ENCODE measurements around the gene TDRD10. TPM values are rescaled to one million over a fixed set of nuclear protein-coding genes. Genes with fewer than 3 reads are reported as not detected.

The TDRD10 gene
- total and polyA plus RNA-seq, 4 donors = 0.23 to 1.5 (median 0.78) TPM

DNA sequence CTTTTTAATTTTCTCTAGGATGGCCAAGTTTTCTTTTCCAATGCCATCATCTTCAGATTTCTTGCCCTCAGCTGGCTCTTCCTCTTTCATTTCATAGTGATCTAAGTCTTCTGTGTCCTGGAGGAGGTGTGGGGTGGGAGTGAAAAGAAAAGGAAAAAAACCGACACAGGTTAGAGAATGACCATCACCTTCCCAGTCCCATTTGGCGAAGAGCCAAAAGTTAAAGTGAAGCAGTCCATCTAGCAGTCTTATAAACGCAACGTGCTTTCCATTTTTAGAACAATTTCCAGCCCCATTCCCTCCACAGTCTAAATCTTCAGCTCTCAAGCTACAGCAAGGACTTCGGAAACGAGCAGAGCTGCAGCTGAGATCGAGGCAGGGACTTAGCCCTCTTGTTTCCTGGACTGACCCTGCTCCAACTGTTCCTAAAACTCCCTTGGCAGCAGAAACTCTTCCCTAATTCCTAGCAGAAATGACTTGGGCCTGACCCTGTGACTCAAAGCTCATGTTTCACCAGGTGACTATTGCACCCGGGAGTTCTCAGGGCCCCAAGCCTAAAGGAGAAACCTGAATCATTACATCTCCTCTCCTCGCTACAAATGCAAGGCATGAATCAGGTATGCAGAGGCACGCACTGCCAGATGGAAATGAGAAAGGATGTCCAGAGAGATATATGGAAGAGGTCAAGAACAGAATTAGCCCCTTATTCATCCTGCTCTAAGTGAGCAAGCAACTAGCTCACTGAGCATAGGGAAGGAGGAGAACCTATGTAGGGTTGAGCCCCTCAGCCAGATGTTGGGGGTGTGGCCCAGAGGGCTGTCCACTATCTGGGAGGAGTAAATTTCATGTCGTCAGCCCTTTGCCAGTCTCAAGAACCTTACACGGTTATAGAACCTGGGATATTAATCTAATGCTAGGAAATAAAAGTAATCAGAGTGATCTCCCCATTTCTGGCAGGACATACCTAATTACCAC, 51.3 kb downstream of the TDRD10 start:
- WGBS = 74% methylated on average over 12 of the region's 12 CpGs
- Histone ChIP-seq H3K4me3 (ENCODE audit: low read depth in 1 of 3, low read length in 3 of 3) (no peak overlapping the region), H3K36me3 (ENCODE audit: control insufficient read depth in 4 of 4, insufficient read depth in 3 of 4, low read depth in 1 of 4, low read length in 3 of 4) (peaks cover 26 to 68% (median 55%) of the 10 kb centered on the region in 4 donors), H3K9me3 (ENCODE audit: control insufficient read depth in 4 of 4, low read length in 3 of 4) (no peaks in the 10 kb centered on the region), H3K27me3 (ENCODE audit: control insufficient read depth in 4 of 4, insufficient read depth in 4 of 4, low read length in 3 of 4) (no peaks in the 10 kb centered on the region), H3K9ac (ENCODE audit: low read depth in 1 of 2, low read length in 2 of 2) (no peak overlapping the region), H3K4me1 (ENCODE audit: control insufficient read depth in 4 of 4, insufficient read depth in 4 of 4, low read length in 3 of 4) (peaks cover 9 to 43% (median 36%) of the 10 kb centered on the region in 4 donors), H3K27ac (ENCODE audit: low read depth in 1 of 2, low read length in 2 of 2) (no peak overlapping the region)
- DNase-seq (ENCODE audit: low spot score) = no peak
- no peak for TF ChIP-seq RXRA (IDR thresholded peaks at IDR 0.05)
- TF ChIP-seq SP1 (IDR thresholded peaks at IDR 0.05) = no peak
- TF ChIP-seq FOXA2 (IDR thresholded peaks at IDR 0.05) = no peak
- TF ChIP-seq, protein P1, sequence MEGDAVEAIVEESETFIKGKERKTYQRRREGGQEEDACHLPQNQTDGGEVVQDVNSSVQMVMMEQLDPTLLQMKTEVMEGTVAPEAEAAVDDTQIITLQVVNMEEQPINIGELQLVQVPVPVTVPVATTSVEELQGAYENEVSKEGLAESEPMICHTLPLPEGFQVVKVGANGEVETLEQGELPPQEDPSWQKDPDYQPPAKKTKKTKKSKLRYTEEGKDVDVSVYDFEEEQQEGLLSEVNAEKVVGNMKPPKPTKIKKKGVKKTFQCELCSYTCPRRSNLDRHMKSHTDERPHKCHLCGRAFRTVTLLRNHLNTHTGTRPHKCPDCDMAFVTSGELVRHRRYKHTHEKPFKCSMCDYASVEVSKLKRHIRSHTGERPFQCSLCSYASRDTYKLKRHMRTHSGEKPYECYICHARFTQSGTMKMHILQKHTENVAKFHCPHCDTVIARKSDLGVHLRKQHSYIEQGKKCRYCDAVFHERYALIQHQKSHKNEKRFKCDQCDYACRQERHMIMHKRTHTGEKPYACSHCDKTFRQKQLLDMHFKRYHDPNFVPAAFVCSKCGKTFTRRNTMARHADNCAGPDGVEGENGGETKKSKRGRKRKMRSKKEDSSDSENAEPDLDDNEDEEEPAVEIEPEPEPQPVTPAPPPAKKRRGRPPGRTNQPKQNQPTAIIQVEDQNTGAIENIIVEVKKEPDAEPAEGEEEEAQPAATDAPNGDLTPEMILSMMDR (IDR thresholded peaks at IDR 0.05; ENCODE audit: low read depth, low read length, missing input control) = no peak

DNA sequence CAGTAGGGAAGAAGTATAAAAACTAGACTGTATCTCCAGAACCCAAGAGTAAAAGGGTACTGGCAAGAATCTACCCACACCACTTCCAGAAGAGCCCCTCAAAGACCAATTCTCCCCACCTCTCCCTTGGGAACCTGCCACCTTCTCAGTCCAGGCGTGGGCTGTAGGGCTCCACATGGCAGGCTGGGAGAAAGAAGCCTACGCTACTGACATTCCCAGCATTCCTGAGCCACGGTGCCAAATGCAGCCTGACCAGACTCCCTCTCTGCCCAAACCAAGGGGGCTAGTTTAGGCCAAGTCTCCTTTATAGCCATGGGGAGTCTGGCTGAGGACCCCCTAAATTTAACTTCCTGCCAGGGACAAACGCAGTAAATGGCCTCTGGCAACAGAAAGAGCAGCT, 54.4 kb downstream of the TDRD10 start:
- Histone ChIP-seq H3K27ac (ENCODE audit: low read depth in 1 of 2, low read length in 2 of 2) (no peak overlapping the region), H3K9ac (ENCODE audit: low read depth in 1 of 2, low read length in 2 of 2) (no peak overlapping the region), H3K4me1 (ENCODE audit: control insufficient read depth in 4 of 4, insufficient read depth in 4 of 4, low read length in 3 of 4) (peaks cover 2 to 32% (median 25%) of the 10 kb centered on the region in 4 donors), H3K9me3 (ENCODE audit: control insufficient read depth in 4 of 4, low read length in 3 of 4) (no peaks in the 10 kb centered on the region), H3K36me3 (ENCODE audit: control insufficient read depth in 4 of 4, insufficient read depth in 3 of 4, low read depth in 1 of 4, low read length in 3 of 4) (peaks cover 19 to 44% (median 41%) of the 10 kb centered on the region in 4 donors), H3K4me3 (ENCODE audit: low read depth in 1 of 3, low read length in 3 of 3) (peak overlapping the region in 1 of 3 donors; percentile 96), H3K27me3 (ENCODE audit: control insufficient read depth in 4 of 4, insufficient read depth in 4 of 4, low read length in 3 of 4) (no peaks in the 10 kb centered on the region)
- DNase-seq (ENCODE audit: low spot score) = no peak
- WGBS = 47% methylated on average over 4 of the region's 4 CpGs
- TF ChIP-seq YY1 (IDR thresholded peaks at IDR 0.05) (no peak), GABPA (IDR thresholded peaks at IDR 0.05 in 1 of 2, conservative IDR thresholded peaks at IDR 0.05 in 1 of 2) (no peak), SP1 (IDR thresholded peaks at IDR 0.05) (no peak), NR2F2 (IDR thresholded peaks at IDR 0.05) (no peak), EGR1 (IDR thresholded peaks at IDR 0.05; ENCODE audit: low read depth in 2 of 2) (no peak), RAD21 (IDR thresholded peaks at IDR 0.05) (no peak), FOXA2 (IDR thresholded peaks at IDR 0.05) (no peak), HNF4A (conservative IDR thresholded peaks at IDR 0.05) (no peak), RXRA (IDR thresholded peaks at IDR 0.05) (no peak), HNF4G (IDR thresholded peaks at IDR 0.05) (no peak)
- TF ChIP-seq, protein P2, sequence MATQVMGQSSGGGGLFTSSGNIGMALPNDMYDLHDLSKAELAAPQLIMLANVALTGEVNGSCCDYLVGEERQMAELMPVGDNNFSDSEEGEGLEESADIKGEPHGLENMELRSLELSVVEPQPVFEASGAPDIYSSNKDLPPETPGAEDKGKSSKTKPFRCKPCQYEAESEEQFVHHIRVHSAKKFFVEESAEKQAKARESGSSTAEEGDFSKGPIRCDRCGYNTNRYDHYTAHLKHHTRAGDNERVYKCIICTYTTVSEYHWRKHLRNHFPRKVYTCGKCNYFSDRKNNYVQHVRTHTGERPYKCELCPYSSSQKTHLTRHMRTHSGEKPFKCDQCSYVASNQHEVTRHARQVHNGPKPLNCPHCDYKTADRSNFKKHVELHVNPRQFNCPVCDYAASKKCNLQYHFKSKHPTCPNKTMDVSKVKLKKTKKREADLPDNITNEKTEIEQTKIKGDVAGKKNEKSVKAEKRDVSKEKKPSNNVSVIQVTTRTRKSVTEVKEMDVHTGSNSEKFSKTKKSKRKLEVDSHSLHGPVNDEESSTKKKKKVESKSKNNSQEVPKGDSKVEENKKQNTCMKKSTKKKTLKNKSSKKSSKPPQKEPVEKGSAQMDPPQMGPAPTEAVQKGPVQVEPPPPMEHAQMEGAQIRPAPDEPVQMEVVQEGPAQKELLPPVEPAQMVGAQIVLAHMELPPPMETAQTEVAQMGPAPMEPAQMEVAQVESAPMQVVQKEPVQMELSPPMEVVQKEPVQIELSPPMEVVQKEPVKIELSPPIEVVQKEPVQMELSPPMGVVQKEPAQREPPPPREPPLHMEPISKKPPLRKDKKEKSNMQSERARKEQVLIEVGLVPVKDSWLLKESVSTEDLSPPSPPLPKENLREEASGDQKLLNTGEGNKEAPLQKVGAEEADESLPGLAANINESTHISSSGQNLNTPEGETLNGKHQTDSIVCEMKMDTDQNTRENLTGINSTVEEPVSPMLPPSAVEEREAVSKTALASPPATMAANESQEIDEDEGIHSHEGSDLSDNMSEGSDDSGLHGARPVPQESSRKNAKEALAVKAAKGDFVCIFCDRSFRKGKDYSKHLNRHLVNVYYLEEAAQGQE (IDR thresholded peaks at IDR 0.05) = no peak
- TF ChIP-seq, protein P3, sequence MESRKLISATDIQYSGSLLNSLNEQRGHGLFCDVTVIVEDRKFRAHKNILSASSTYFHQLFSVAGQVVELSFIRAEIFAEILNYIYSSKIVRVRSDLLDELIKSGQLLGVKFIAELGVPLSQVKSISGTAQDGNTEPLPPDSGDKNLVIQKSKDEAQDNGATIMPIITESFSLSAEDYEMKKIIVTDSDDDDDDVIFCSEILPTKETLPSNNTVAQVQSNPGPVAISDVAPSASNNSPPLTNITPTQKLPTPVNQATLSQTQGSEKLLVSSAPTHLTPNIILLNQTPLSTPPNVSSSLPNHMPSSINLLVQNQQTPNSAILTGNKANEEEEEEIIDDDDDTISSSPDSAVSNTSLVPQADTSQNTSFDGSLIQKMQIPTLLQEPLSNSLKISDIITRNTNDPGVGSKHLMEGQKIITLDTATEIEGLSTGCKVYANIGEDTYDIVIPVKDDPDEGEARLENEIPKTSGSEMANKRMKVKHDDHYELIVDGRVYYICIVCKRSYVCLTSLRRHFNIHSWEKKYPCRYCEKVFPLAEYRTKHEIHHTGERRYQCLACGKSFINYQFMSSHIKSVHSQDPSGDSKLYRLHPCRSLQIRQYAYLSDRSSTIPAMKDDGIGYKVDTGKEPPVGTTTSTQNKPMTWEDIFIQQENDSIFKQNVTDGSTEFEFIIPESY (IDR thresholded peaks at IDR 0.05) = no peak

Measured in liver (tissue), 9 donors.